ENCODE results near the gene POLR2A.
"Not testable (repeated sequence)": the region's sequence is repeated elsewhere in the genome, so short reads cannot be mapped to it uniquely, and the experiment has no call there.

POLR2A gene

GRCh38 chr17:7475764-7476422, 8.3 kb upstream of the POLR2A start:
- Histone ChIP-seq H3K36me3 (ENCODE audit: insufficient read depth, low read length) (no peaks in the 10 kb centered on the region), H3K4me1 (ENCODE audit: insufficient read depth, low read length) (peaks cover 55% of the 10 kb centered on the region), H3K4me3 (ENCODE audit: low read depth in 1 of 2, low read length in 2 of 2) (peak overlapping the region in 1 of 2 donors; percentile 10), H3K9ac (ENCODE audit: low read length) (peak overlapping the region; percentile 95), H3K27me3 (ENCODE audit: control insufficient read depth in 1 of 2, insufficient read depth in 2 of 2, low read length in 2 of 2) (no peaks in the 10 kb centered on the region), H3K27ac (ENCODE audit: low read depth, low read length) (peak overlapping the region; percentile 99), H3K9me3 (ENCODE audit: low read length) (no peaks in the 10 kb centered on the region)

- Histone ChIP-seq H3K4me3 (ENCODE audit: low read depth in 1 of 2, low read length in 2 of 2) (peak overlapping the region in 1 of 2 donors; percentile 10), H3K9ac (ENCODE audit: low read length) (peak overlapping the region; percentile 95), H3K9me3 (ENCODE audit: low read length) (no peaks in the 10 kb centered on the region), H3K27me3 (ENCODE audit: control insufficient read depth in 1 of 2, insufficient read depth in 2 of 2, low read length in 2 of 2) (no peaks in the 10 kb centered on the region), H3K4me1 (ENCODE audit: insufficient read depth, low read length) (peaks cover 52% of the 10 kb centered on the region), H3K27ac (ENCODE audit: low read depth, low read length) (peak overlapping the region; percentile 99), H3K36me3 (ENCODE audit: insufficient read depth, low read length) (no peaks in the 10 kb centered on the region)
Observed at GRCh38 chr17:7476494-7476893, 7.7 kb upstream of the POLR2A start.

GRCh38 chr17:7476951-7477350, 7.2 kb upstream of the POLR2A start:
- H3K4me3 ChIP-seq (ENCODE audit: low read depth in 1 of 2, low read length in 2 of 2): peak overlapping the region; percentile 24 to 100
- H3K36me3 ChIP-seq (ENCODE audit: insufficient read depth, low read length): no peaks in the 10 kb centered on the region
- peak overlapping the region; percentile 95 for H3K9ac ChIP-seq (ENCODE audit: low read length)
- no peaks in the 10 kb centered on the region for H3K9me3 ChIP-seq (ENCODE audit: low read length)
- peak overlapping the region; percentile 99 for H3K27ac ChIP-seq (ENCODE audit: low read depth, low read length)
- H3K27me3 ChIP-seq (ENCODE audit: control insufficient read depth in 1 of 2, insufficient read depth in 2 of 2, low read length in 2 of 2): no peaks in the 10 kb centered on the region
- peaks cover 48% of the 10 kb centered on the region for H3K4me1 ChIP-seq (ENCODE audit: insufficient read depth, low read length)

GRCh38 chr17:7477392-7478275, 6.5 kb upstream of the POLR2A start:
- Histone ChIP-seq H3K9me3 (ENCODE audit: low read length) (no peaks in the 10 kb centered on the region), H3K4me3 (ENCODE audit: low read depth in 1 of 2, low read length in 2 of 2) (peak overlapping the region; percentile 98 to 100), H3K4me1 (ENCODE audit: insufficient read depth, low read length) (peaks cover 46% of the 10 kb centered on the region), H3K27me3 (ENCODE audit: control insufficient read depth in 1 of 2, insufficient read depth in 2 of 2, low read length in 2 of 2) (no peaks in the 10 kb centered on the region), H3K27ac (ENCODE audit: low read depth, low read length) (peak overlapping the region; percentile 99), H3K36me3 (ENCODE audit: insufficient read depth, low read length) (no peaks in the 10 kb centered on the region), H3K9ac (ENCODE audit: low read length) (peak overlapping the region; percentile 95)

- no peaks in the 10 kb centered on the region for H3K9me3 ChIP-seq (ENCODE audit: low read length)
- H3K27ac ChIP-seq (ENCODE audit: low read depth, low read length): peak overlapping the region; percentile 99
- peak overlapping the region; percentile 98 to 100 for H3K4me3 ChIP-seq (ENCODE audit: low read depth in 1 of 2, low read length in 2 of 2)
- H3K9ac ChIP-seq (ENCODE audit: low read length): peak overlapping the region; percentile 95
- H3K4me1 ChIP-seq (ENCODE audit: insufficient read depth, low read length): peaks cover 51% of the 10 kb centered on the region
- H3K27me3 ChIP-seq (ENCODE audit: control insufficient read depth in 1 of 2, insufficient read depth in 2 of 2, low read length in 2 of 2): no peaks in the 10 kb centered on the region
- H3K36me3 ChIP-seq (ENCODE audit: insufficient read depth, low read length): no peaks in the 10 kb centered on the region
Observed at GRCh38 chr17:7478276-7479212, 5.6 kb upstream of the POLR2A start.

- peaks cover 46% of the 10 kb centered on the region for H3K4me1 ChIP-seq (ENCODE audit: insufficient read depth, low read length)
- no peaks in the 10 kb centered on the region for H3K36me3 ChIP-seq (ENCODE audit: insufficient read depth, low read length)
- H3K9ac ChIP-seq (ENCODE audit: low read length): peak within 1 kb of the TSS; percentile 95
- H3K27ac ChIP-seq (ENCODE audit: low read depth, low read length): peak within 1 kb of the TSS; percentile 99
- peak within 1 kb of the TSS; percentile 98 to 100 for H3K4me3 ChIP-seq (ENCODE audit: low read depth in 1 of 2, low read length in 2 of 2)
- H3K27me3 ChIP-seq (ENCODE audit: control insufficient read depth in 1 of 2, insufficient read depth in 2 of 2, low read length in 2 of 2): no peaks in the 10 kb centered on the region
- no peaks in the 10 kb centered on the region for H3K9me3 ChIP-seq (ENCODE audit: low read length)
Observed at GRCh38 chr17:7479213-7480088, 4.7 kb upstream of the POLR2A start, which contains the start of gene ZBTB4. Gene ZBTB4, minus strand, starts transcription at chr17:7479631. Its CDS starts 12,830 bp downstream, at chr17:7466801.

- no peaks in the 10 kb centered on the region for H3K36me3 ChIP-seq (ENCODE audit: insufficient read depth, low read length)
- peaks cover 41% of the 10 kb centered on the region for H3K4me1 ChIP-seq (ENCODE audit: insufficient read depth, low read length)
Observed at GRCh38 chr17:7480089-7480384, 4.1 kb upstream of the POLR2A start.

GRCh38 chr17:7481275-7481674, 2.9 kb upstream of the POLR2A start, which contains the start of gene SLC35G6:
Gene SLC35G6, plus strand, starts transcription at chr17:7481446. Its CDS starts 71 bp downstream, at chr17:7481517.
- Histone ChIP-seq H3K4me3 (ENCODE audit: low read depth in 1 of 2, low read length in 2 of 2) (peak within 1 kb of the TSS in 1 of 2 donors; percentile 90), H3K9ac (ENCODE audit: low read length) (peak within 1 kb of the TSS; percentile 95), H3K27ac (ENCODE audit: low read depth, low read length) (peak within 1 kb of the TSS; percentile 94), H3K4me1 (ENCODE audit: insufficient read depth, low read length) (peaks cover 37% of the 10 kb centered on the region)
- not testable (repeated sequence) for H3K9me3 ChIP-seq (ENCODE audit: low read length); H3K36me3 ChIP-seq (ENCODE audit: insufficient read depth, low read length); H3K27me3 ChIP-seq (ENCODE audit: control insufficient read depth in 1 of 2, insufficient read depth in 2 of 2, low read length in 2 of 2)

More at GRCh38 chr17:7480089-7480384, 4.1 kb upstream of the POLR2A start:
- H3K9me3 ChIP-seq (ENCODE audit: low read length): no peaks in the 10 kb centered on the region
- H3K27ac ChIP-seq (ENCODE audit: low read depth, low read length): peak overlapping the region; percentile 94
- H3K9ac ChIP-seq (ENCODE audit: low read length): peak overlapping the region; percentile 95
- H3K4me3 ChIP-seq (ENCODE audit: low read depth in 1 of 2, low read length in 2 of 2): peak overlapping the region; percentile 47 to 90
- H3K27me3 ChIP-seq (ENCODE audit: control insufficient read depth in 1 of 2, insufficient read depth in 2 of 2, low read length in 2 of 2): no peaks in the 10 kb centered on the region

- Histone ChIP-seq H3K27ac (ENCODE audit: low read depth, low read length) (peak overlapping the region; percentile 99), H3K4me1 (ENCODE audit: insufficient read depth, low read length) (peaks cover 37% of the 10 kb centered on the region)
- not testable (repeated sequence) for H3K9me3 ChIP-seq (ENCODE audit: low read length); H3K9ac ChIP-seq (ENCODE audit: low read length); H3K27me3 ChIP-seq (ENCODE audit: control insufficient read depth in 1 of 2, insufficient read depth in 2 of 2, low read length in 2 of 2); H3K4me3 ChIP-seq (ENCODE audit: low read depth in 1 of 2, low read length in 2 of 2); H3K36me3 ChIP-seq (ENCODE audit: insufficient read depth, low read length)
Observed at GRCh38 chr17:7481842-7482741, 2.1 kb upstream of the POLR2A start.

GRCh38 chr17:7482742-7483088, 1.5 kb upstream of the POLR2A start:
- Histone ChIP-seq H3K9ac (ENCODE audit: low read length) (peak overlapping the region; percentile 78), H3K4me3 (ENCODE audit: low read depth in 1 of 2, low read length in 2 of 2) (peak overlapping the region in 1 of 2 donors; percentile 63), H3K4me1 (ENCODE audit: insufficient read depth, low read length) (peaks cover 37% of the 10 kb centered on the region), H3K27ac (ENCODE audit: low read depth, low read length) (peak overlapping the region; percentile 99)
- H3K27me3 ChIP-seq (ENCODE audit: control insufficient read depth in 1 of 2, insufficient read depth in 2 of 2, low read length in 2 of 2); H3K9me3 ChIP-seq (ENCODE audit: low read length); H3K36me3 ChIP-seq (ENCODE audit: insufficient read depth, low read length): not testable (repeated sequence)

All from muscle layer of colon (tissue), 2 donors.